HepG2 (cell line): ENCODE measurements around the gene MORN5. TPM values are rescaled to one million over a fixed set of nuclear protein-coding genes. Genes with fewer than 3 reads are reported as not detected.
A peak's percentile ranks its signal among the peaks of the same experiment; 100 is the strongest.

Source experiments
- ARNT ChIP-seq: fragments of 450-650 bp; IDR thresholded peaks from 2 replicates; pipeline ENCODE4 v1.6.1; 2017
- DPF2 ChIP-seq: sonication (generic); formaldehyde crosslinking; IDR thresholded peaks from 2 replicates; pipeline ENCODE4 v1.4.0; 2020; ENCODE audit warnings: mild to moderate bottlenecking, low read depth, missing genetic modification reagents, borderline replicate concordance
- EHMT2 ChIP-seq: fragments of 200-600 bp; sonication (generic); IDR thresholded peaks from 2 replicates; pipeline ENCODE4 v1.7.0; 2017; ENCODE audit warnings: antibody characterized with exemption, low read depth, low read length, borderline replicate concordance
- GATAD2A ChIP-seq: IDR thresholded peaks from 2 replicates; pipeline ENCODE4 v1.6.1; 2016
- HHEX ChIP-seq: IDR thresholded peaks from 2 replicates; pipeline ENCODE4 v1.6.1; 2016; ENCODE audit warnings: control low read depth
- KMT2A ChIP-seq: sonication (generic); formaldehyde crosslinking; IDR thresholded peaks from 2 replicates; pipeline ENCODE4 v1.4.0; 2020; ENCODE audit warnings: missing genetic modification reagents
- MBNL3 ChIP-seq: fragments of 250-450 bp; sonication (Bioruptor Pico); conservative IDR thresholded peaks from 2 replicates; pipeline ENCODE4 v1.8.0; 2022; ENCODE audit warnings: mild to moderate bottlenecking, inconsistent platforms
- NBN ChIP-seq: fragments of 450-650 bp; conservative IDR thresholded peaks from 2 replicates; pipeline ENCODE4 v1.6.1; 2017
- NFE2L1 ChIP-seq: sonication (generic); formaldehyde crosslinking; IDR thresholded peaks from 2 replicates; pipeline ENCODE4 v1.4.0; 2020; ENCODE audit warnings: missing genetic modification reagents, mild to moderate bottlenecking, borderline replicate concordance
- NKX3-1 ChIP-seq: sonication (generic); formaldehyde crosslinking; IDR thresholded peaks from 2 replicates; pipeline ENCODE4 v1.5.0; 2020; ENCODE audit warnings: missing genetic modification reagents
- TAF1 ChIP-seq: sonication (generic); formaldehyde crosslinking; IDR thresholded peaks from 2 replicates; pipeline ENCODE4 v1.4.0; 2020; ENCODE audit warnings: missing genetic modification reagents
- ZBTB7A ChIP-seq: sonication (generic); formaldehyde crosslinking; IDR thresholded peaks from 2 replicates; pipeline ENCODE4 v1.8.0; 2022; ENCODE audit warnings: mild to moderate bottlenecking, missing genetic modification reagents
- ZC3H4 ChIP-seq: sonication (generic); formaldehyde crosslinking; IDR thresholded peaks from 2 replicates; pipeline ENCODE4 v1.4.0; 2020; ENCODE audit warnings: missing genetic modification reagents, borderline replicate concordance
- ZNF124 ChIP-seq: sonication (generic); formaldehyde crosslinking; IDR thresholded peaks from 2 replicates; pipeline ENCODE4 v1.4.0; 2020; ENCODE audit warnings: missing genetic modification reagents
- ZNF207 ChIP-seq: fragments of 450-650 bp; IDR thresholded peaks from 2 replicates; pipeline ENCODE4 v1.6.1; 2016; ENCODE audit warnings: antibody characterized with exemption, borderline replicate concordance
- ZNF225 ChIP-seq: sonication (generic); formaldehyde crosslinking; IDR thresholded peaks from 2 replicates; pipeline ENCODE4 v1.4.0; 2020; ENCODE audit warnings: mild to moderate bottlenecking, missing genetic modification reagents
- ZNF460 ChIP-seq: sonication (generic); formaldehyde crosslinking; IDR thresholded peaks from 2 replicates; pipeline ENCODE4 v1.5.1; 2020; ENCODE audit warnings: missing genetic modification reagents, mild to moderate bottlenecking, borderline replicate concordance
- ZNF562 ChIP-seq: sonication (generic); formaldehyde crosslinking; IDR thresholded peaks from 2 replicates; pipeline ENCODE4 v1.8.0; 2022; ENCODE audit warnings: missing genetic modification reagents, borderline replicate concordance
- ZNF761 ChIP-seq: sonication (generic); formaldehyde crosslinking; conservative IDR thresholded peaks from 2 replicates; pipeline ENCODE4 v1.4.0; 2020; ENCODE audit warnings: mild to moderate bottlenecking, missing genetic modification reagents
- polyA plus RNA-seq, 8 experiments: library from polyadenylated mRNA; depleted of rRNA in 3 of 8; stranded (reverse) in 7 of 8; unstranded in 1 of 8; fragments of >200 nt; fragmentation: Illumina TruSeq in 4 of 8; extraction: Trizol in 4 of 8; gene quantifications; 2 replicates each; pipeline versions ENCODE4 v1.2.1 to v1.2.3, GENCODE V29; 2011 to 2016; ENCODE audit warnings: low read depth in 4 of 8, missing spikeins in 1 of 8, mixed read lengths in 1 of 8; ENCODE audit not compliant: insufficient read depth in 1 of 8
- total RNA-seq, 5 experiments: library from RNA; depleted of rRNA; stranded (reverse); fragments of >200 nt; fragmentation: Illumina TruSeq; extraction: Trizol; gene quantifications; 2 replicates each; pipeline ENCODE4 v1.2.3, GENCODE V29; 2016; ENCODE audit warnings: low read depth in 1 of 5
- TF ChIP-seq, protein P1 (sequence below): sonication (generic); formaldehyde crosslinking; IDR thresholded peaks from one replicate; pipeline ENCODE4 v1.5.1; 2020; ENCODE audit warnings: mild to moderate bottlenecking, missing genetic modification reagents; ENCODE audit errors: not compliant biosample characterization
- TF ChIP-seq, protein P2 (sequence below): sonication (generic); formaldehyde crosslinking; IDR thresholded peaks from 2 replicates; pipeline ENCODE4 v1.4.0; 2020; ENCODE audit warnings: missing genetic modification reagents, borderline replicate concordance

Gene MORN5
- total and polyA plus RNA-seq, 2 of the 13 experiments (the other 11 are each of a cell fraction or from before 2014, with no cell fraction given), result not detected

DNA sequence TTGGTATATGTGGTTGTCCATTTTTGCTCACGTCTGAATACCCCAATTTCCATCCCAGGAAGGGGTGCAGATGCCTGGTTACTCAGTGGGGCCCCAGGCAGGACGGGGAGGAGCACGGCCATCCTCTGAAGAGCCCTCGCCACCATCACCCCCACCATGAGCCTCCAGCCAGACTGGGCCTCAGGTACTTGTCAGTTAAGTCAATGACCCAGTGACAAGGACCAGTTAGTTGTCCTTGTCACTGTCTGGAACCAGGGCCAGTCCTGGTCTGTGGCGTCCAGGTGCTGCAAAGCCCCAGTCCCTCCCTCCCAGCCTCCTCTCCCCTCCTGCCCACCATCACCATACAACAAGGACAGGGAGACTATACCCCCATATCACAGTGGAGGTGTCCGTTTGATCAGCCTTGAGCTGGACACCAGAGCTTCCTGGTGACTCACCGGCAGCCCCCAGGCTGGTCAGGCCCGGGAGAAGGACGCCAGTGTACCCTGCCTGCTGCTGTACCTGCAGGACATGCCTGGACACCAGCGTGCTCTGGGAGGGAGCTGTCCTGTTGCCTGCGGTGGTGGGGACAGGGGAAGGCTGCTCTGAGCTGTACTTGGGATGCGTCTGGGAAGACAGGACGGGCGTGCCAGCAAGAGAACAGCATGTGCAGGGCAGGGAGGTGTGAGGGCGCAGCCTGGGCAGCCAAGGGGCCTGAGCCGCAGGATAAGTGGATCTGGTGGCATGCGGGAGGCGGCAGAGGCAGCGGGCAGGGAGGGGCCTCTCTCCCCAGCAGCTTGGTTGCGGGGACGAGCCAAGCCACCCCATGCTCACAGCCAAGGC, 34.0 kb upstream of the MORN5 start (continued):
- TF ChIP-seq, protein P1, sequence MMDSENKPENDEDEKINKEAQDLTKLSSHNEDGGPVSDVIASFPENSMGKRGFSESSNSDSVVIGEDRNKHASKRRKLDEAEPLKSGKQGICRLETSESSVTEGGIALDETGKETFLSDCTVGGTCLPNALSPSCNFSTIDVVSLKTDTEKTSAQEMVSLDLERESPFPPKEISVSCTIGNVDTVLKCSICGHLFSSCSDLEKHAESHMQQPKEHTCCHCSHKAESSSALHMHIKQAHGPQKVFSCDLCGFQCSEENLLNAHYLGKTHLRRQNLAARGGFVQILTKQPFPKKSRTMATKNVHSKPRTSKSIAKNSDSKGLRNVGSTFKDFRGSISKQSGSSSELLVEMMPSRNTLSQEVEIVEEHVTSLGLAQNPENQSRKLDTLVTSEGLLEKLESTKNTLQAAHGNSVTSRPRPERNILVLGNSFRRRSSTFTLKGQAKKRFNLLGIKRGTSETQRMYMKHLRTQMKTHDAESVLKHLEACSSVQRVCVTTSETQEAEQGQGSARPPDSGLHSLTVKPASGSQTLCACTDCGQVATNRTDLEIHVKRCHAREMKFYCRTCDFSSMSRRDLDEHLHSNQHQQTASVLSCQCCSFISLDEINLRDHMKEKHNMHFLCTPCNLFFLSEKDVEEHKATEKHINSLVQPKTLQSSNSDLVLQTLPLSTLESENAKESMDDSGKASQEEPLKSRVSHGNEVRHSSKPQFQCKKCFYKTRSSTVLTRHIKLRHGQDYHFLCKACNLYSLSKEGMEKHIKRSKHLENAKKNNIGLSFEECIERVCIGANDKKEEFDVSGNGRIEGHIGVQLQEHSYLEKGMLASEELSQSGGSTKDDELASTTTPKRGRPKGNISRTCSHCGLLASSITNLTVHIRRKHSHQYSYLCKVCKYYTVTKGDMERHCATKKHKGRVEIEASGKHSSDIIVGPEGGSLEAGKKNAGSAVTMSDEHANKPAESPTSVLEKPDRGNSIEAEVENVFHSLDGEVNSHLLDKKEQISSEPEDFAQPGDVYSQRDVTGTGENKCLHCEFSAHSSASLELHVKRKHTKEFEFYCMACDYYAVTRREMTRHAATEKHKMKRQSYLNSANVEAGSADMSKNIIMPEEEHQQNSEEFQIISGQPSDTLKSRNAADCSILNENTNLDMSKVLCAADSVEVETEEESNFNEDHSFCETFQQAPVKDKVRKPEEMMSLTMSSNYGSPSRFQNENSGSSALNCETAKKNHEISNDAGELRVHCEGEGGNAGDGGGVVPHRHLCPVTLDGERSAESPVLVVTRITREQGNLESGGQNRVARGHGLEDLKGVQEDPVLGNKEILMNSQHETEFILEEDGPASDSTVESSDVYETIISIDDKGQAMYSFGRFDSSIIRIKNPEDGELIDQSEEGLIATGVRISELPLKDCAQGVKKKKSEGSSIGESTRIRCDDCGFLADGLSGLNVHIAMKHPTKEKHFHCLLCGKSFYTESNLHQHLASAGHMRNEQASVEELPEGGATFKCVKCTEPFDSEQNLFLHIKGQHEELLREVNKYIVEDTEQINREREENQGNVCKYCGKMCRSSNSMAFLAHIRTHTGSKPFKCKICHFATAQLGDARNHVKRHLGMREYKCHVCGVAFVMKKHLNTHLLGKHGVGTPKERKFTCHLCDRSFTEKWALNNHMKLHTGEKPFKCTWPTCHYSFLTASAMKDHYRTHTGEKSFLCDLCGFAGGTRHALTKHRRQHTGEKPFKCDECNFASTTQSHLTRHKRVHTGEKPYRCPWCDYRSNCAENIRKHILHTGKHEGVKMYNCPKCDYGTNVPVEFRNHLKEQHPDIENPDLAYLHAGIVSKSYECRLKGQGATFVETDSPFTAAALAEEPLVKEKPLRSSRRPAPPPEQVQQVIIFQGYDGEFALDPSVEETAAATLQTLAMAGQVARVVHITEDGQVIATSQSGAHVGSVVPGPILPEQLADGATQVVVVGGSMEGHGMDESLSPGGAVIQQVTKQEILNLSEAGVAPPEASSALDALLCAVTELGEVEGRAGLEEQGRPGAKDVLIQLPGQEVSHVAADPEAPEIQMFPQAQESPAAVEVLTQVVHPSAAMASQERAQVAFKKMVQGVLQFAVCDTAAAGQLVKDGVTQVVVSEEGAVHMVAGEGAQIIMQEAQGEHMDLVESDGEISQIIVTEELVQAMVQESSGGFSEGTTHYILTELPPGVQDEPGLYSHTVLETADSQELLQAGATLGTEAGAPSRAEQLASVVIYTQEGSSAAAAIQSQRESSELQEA (CRISPR knock-in tag), result no peak
- TF ChIP-seq ZBTB7A (CRISPR knock-in tag) (0 out of 2 replicates have a peak, but pooled peaks have one; percentile 29), NKX3-1 (no peak), ARNT (no peak), EHMT2 (no peak), MBNL3 (CRISPR knock-in tag) (no peak), TAF1 (CRISPR knock-in tag) (no peak), KMT2A (no peak), ZNF124 (no peak), ZNF225 (no peak), DPF2 (CRISPR knock-in tag) (0 out of 2 replicates have a peak, but pooled peaks have one; percentile 9), ZNF207 (no peak), NBN (no peak), ZNF562 (no peak), ZC3H4 (CRISPR knock-in tag) (no peak), NFE2L1 (no peak), ZNF460 (CRISPR knock-in tag) (no peak), GATAD2A (CRISPR knock-in tag) (no peak), HHEX (CRISPR knock-in tag) (no peak), ZNF761 (CRISPR knock-in tag) (no peak)
- TF ChIP-seq, protein P2, sequence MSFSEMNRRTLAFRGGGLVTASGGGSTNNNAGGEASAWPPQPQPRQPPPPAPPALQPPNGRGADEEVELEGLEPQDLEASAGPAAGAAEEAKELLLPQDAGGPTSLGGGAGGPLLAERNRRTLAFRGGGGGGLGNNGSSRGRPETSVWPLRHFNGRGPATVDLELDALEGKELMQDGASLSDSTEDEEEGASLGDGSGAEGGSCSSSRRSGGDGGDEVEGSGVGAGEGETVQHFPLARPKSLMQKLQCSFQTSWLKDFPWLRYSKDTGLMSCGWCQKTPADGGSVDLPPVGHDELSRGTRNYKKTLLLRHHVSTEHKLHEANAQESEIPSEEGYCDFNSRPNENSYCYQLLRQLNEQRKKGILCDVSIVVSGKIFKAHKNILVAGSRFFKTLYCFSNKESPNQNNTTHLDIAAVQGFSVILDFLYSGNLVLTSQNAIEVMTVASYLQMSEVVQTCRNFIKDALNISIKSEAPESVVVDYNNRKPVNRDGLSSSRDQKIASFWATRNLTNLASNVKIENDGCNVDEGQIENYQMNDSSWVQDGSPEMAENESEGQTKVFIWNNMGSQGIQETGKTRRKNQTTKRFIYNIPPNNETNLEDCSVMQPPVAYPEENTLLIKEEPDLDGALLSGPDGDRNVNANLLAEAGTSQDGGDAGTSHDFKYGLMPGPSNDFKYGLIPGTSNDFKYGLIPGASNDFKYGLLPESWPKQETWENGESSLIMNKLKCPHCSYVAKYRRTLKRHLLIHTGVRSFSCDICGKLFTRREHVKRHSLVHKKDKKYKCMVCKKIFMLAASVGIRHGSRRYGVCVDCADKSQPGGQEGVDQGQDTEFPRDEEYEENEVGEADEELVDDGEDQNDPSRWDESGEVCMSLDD, result no peak
